ENCODE data around the gene LRRTM4. TPM values are rescaled to one million over a fixed set of nuclear protein-coding genes. Genes with fewer than 3 reads are reported as not detected.

The LRRTM4 gene
- total RNA-seq, 6 donors from 2014 or later, result 0.29 to 0.61 TPM; not detected in 4

GRCh38 chr2:76895469-76895868 lies 626.7 kb downstream of the LRRTM4 start:
- no peak overlapping the region for H3K27ac ChIP-seq
- DNase-seq (no peak), ATAC-seq (ENCODE audit: low FRiP score in 2 of 2) (no peak)
- WGBS, 2 donors, result 81% methylated on average over 6 of the region's 6 CpGs
- no peak overlapping the region for H3K4me3 ChIP-seq
- TF ChIP-seq POLR2A (IDR thresholded peaks at IDR 0.05) (no peak), POLR2AphosphoS5 (IDR thresholded peaks at IDR 0.05) (no peak), CTCF (IDR thresholded peaks at IDR 0.05) (no peak), EP300 (IDR thresholded peaks at IDR 0.05) (no peak)
- H3K4me1 ChIP-seq, result no peaks in the 10 kb centered on the region
- no peaks in the 10 kb centered on the region for H3K9me3 ChIP-seq
- H3K36me3 ChIP-seq, result no peaks in the 10 kb centered on the region
- H3K27me3 ChIP-seq, result no peaks in the 10 kb centered on the region

GRCh38 chr2:76870581-76870980 lies 651.6 kb downstream of the LRRTM4 start:
- H3K27ac ChIP-seq, result no peak overlapping the region
- DNase-seq (no peak), ATAC-seq (ENCODE audit: low FRiP score in 2 of 2) (no peak)
- H3K4me3 ChIP-seq, result no peak overlapping the region
- TF ChIP-seq POLR2A (IDR thresholded peaks at IDR 0.05) (no peak), CTCF (IDR thresholded peaks at IDR 0.05) (no peak), EP300 (IDR thresholded peaks at IDR 0.05) (no peak), POLR2AphosphoS5 (IDR thresholded peaks at IDR 0.05) (no peak)
- no peaks in the 10 kb centered on the region for H3K9me3 ChIP-seq
- no peaks in the 10 kb centered on the region for H3K27me3 ChIP-seq
- H3K36me3 ChIP-seq, result no peaks in the 10 kb centered on the region
- no peaks in the 10 kb centered on the region for H3K4me1 ChIP-seq
- 50 to 56% methylated on average over 1 of the region's 1 CpG for WGBS, 2 donors

GRCh38 chr2:76870011-76870410 lies 652.2 kb downstream of the LRRTM4 start:
- no peaks in the 10 kb centered on the region for H3K4me1 ChIP-seq
- no peak for ATAC-seq (ENCODE audit: low FRiP score in 2 of 2)
- H3K36me3 ChIP-seq, result no peaks in the 10 kb centered on the region
- TF ChIP-seq EP300 (IDR thresholded peaks at IDR 0.05) (no peak), POLR2AphosphoS5 (IDR thresholded peaks at IDR 0.05) (no peak), CTCF (IDR thresholded peaks at IDR 0.05) (no peak), POLR2A (IDR thresholded peaks at IDR 0.05) (no peak)
- H3K27me3 ChIP-seq, result no peaks in the 10 kb centered on the region
- 83 to 91% methylated on average over 1 of the region's 1 CpG for WGBS, 2 donors
- DNase-seq, result no peak
- no peak overlapping the region for H3K4me3 ChIP-seq
- H3K9me3 ChIP-seq, result no peaks in the 10 kb centered on the region
- H3K27ac ChIP-seq, result no peak overlapping the region

- Histone ChIP-seq H3K4me1 (no peaks in the 10 kb centered on the region), H3K9me3 (no peaks in the 10 kb centered on the region), H3K36me3 (no peaks in the 10 kb centered on the region), H3K27ac (no peak overlapping the region), H3K27me3 (no peaks in the 10 kb centered on the region), H3K4me3 (no peak overlapping the region)
- 29 to 34% methylated on average over 2 of the region's 2 CpGs for WGBS, 2 donors
- TF ChIP-seq POLR2A (IDR thresholded peaks at IDR 0.05) (no peak), CTCF (IDR thresholded peaks at IDR 0.05) (no peak), POLR2AphosphoS5 (IDR thresholded peaks at IDR 0.05) (no peak), EP300 (IDR thresholded peaks at IDR 0.05) (no peak)
- no peak for DNase-seq
- ATAC-seq (ENCODE audit: low FRiP score in 2 of 2), result no peak
These were observed 654.3 kb downstream of the LRRTM4 start for GRCh38 chr2:76867854-76868253.

GRCh38 chr2:76866464-76866863 lies 655.7 kb downstream of the LRRTM4 start:
- ATAC-seq (ENCODE audit: low FRiP score in 2 of 2), result no peak
- Histone ChIP-seq H3K4me1 (no peaks in the 10 kb centered on the region), H3K27me3 (no peaks in the 10 kb centered on the region), H3K27ac (no peak overlapping the region), H3K36me3 (no peaks in the 10 kb centered on the region), H3K9me3 (no peaks in the 10 kb centered on the region), H3K4me3 (no peak overlapping the region)
- WGBS, 2 donors, result 58 to 77% methylated on average over 1 of the region's 1 CpG
- TF ChIP-seq POLR2AphosphoS5 (IDR thresholded peaks at IDR 0.05) (no peak), EP300 (IDR thresholded peaks at IDR 0.05) (no peak), CTCF (IDR thresholded peaks at IDR 0.05) (no peak), POLR2A (IDR thresholded peaks at IDR 0.05) (no peak)
- DNase-seq, result no peak

All from upper lobe of left lung (tissue), 6 donors.